ENCODE measurements around the gene DAND5.

DNA sequence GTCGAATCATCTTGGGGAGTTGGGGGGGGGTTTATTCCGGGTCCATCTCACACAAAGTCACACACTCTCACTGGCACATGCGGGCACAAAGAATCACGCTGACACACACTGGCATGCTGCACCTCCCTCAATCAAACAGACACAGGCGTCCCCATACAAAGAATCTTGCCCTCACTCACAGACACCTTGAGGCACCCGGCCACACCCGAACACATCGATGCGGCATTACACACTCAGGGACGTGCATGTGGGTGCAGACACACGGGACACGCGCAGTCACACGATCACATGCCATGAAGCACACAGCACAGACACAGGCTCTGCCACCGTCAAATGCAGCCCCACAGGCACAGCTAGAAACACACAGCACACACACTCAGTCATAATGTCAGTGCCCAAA lies 33.7 kb downstream of the DAND5 start:
- TF ChIP-seq, protein P1, sequence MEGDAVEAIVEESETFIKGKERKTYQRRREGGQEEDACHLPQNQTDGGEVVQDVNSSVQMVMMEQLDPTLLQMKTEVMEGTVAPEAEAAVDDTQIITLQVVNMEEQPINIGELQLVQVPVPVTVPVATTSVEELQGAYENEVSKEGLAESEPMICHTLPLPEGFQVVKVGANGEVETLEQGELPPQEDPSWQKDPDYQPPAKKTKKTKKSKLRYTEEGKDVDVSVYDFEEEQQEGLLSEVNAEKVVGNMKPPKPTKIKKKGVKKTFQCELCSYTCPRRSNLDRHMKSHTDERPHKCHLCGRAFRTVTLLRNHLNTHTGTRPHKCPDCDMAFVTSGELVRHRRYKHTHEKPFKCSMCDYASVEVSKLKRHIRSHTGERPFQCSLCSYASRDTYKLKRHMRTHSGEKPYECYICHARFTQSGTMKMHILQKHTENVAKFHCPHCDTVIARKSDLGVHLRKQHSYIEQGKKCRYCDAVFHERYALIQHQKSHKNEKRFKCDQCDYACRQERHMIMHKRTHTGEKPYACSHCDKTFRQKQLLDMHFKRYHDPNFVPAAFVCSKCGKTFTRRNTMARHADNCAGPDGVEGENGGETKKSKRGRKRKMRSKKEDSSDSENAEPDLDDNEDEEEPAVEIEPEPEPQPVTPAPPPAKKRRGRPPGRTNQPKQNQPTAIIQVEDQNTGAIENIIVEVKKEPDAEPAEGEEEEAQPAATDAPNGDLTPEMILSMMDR (conservative IDR thresholded peaks at IDR 0.05; ENCODE audit: low read depth, low read length): no peak
- no peak for TF ChIP-seq EZH2 (IDR thresholded peaks at IDR 0.05; ENCODE audit: borderline replicate concordance, low read depth, low read length, poor library complexity, severe bottlenecking)

Measured in A673 (cell line).